Panc1 (cell line): Measurements from ENCODE around the gene AGPAT3. TPM values are rescaled to one million over a fixed set of nuclear protein-coding genes. Genes with fewer than 3 reads are reported as not detected.

ENCODE experiments used
- ATAC-seq: fragments of 200-7000 bp; cut with Tn5 transposase; 2 replicates; pipeline ENCODE4 v1.9.1; 2020; ENCODE audit warnings: mild to moderate bottlenecking, moderate library complexity
- BruUV-seq: library from RNA; stranded (reverse); fragments of 400-500 nt; replicated peaks from 2 replicates; lab custom pipeline; 2021; lab: Mats Ljungman, UMichigan
- CTCF ChIA-PET: fragments of 300-600 bp; sonication (Branson Sonifier 250); formaldehyde crosslinking; loops from one replicate; lab custom pipeline; 2022; ENCODE audit warnings: antibody characterized with exemption; lab: Charles Lee
- POLR2A ChIA-PET: fragments of 300-600 bp; sonication (Branson Sonifier 250); formaldehyde crosslinking; loops from one replicate; lab custom pipeline; 2022; ENCODE audit warnings: antibody characterized with exemption; lab: Charles Lee
- DNase-seq: peaks from one replicate; pipeline ENCODE4 v3.0.0-alpha.2; 2010; ENCODE audit warnings: low read depth, low spot score
- H3K27ac ChIP-seq: 2 replicates; pipeline ENCODE4 v1.5.1; 2011; ENCODE audit warnings: mild to moderate bottlenecking, low read length, inconsistent platforms
- H3K27me3 ChIP-seq: fragments of 200-500 bp; sonication (Bioruptor generic); 2 replicates; pipeline ENCODE4 v1.6.0; 2014; ENCODE audit warnings: low read length, inconsistent platforms; ENCODE audit not compliant: control insufficient read depth, insufficient read depth
- H3K36me3 ChIP-seq: fragments of 200-500 bp; sonication (Bioruptor generic); 2 replicates; pipeline ENCODE4 v1.5.1; 2014; ENCODE audit warnings: inconsistent platforms, mild to moderate bottlenecking, low read length, moderate library complexity; ENCODE audit not compliant: control insufficient read depth, insufficient read depth
- H3K4me1 ChIP-seq: 2 replicates; pipeline ENCODE4 v1.5.1; 2011; ENCODE audit warnings: inconsistent platforms, mild to moderate bottlenecking, low read length, moderate library complexity; ENCODE audit not compliant: control insufficient read depth, insufficient read depth
- H3K4me3 ChIP-seq, 2 experiments: 2 replicates each; pipeline ENCODE4 v1.5.1; 2011 to 2012; ENCODE audit warnings: low read depth in 2 of 2, low read length in 2 of 2, mild to moderate bottlenecking in 2 of 2, inconsistent platforms in 1 of 2, moderate library complexity in 1 of 2
- H3K9me3 ChIP-seq: fragments of 200-500 bp; sonication (Bioruptor generic); 2 replicates; pipeline ENCODE4 v1.5.1; 2014; ENCODE audit warnings: low read depth, mild to moderate bottlenecking, inconsistent platforms, low read length, moderate library complexity; ENCODE audit not compliant: control insufficient read depth, insufficient read depth
- CTCF ChIP-seq: fragments of 450-650 bp; IDR thresholded peaks from 2 replicates; pipeline ENCODE4 v1.5.1; 2017; ENCODE audit warnings: mild to moderate bottlenecking
- POLR2AphosphoS5 ChIP-seq: IDR thresholded peaks from 2 replicates; pipeline ENCODE4 v1.6.1; 2012; ENCODE audit warnings: mild to moderate bottlenecking, low read depth, low read length, moderate library complexity
- REST ChIP-seq, 2 experiments: IDR thresholded peaks; 2 replicates each; pipeline ENCODE4 v1.6.1; 2011 to 2012; ENCODE audit warnings: low read depth in 2 of 2, control low read depth in 1 of 2, low read length in 1 of 2, mild to moderate bottlenecking in 1 of 2, moderate library complexity in 1 of 2; ENCODE audit not compliant: insufficient read depth in 1 of 2
- SIN3A ChIP-seq: IDR thresholded peaks from 2 replicates; pipeline ENCODE4 v1.6.1; 2012; ENCODE audit warnings: low read depth, mild to moderate bottlenecking, low read length, moderate library complexity, borderline replicate concordance; ENCODE audit not compliant: insufficient read depth
- TCF7L2 ChIP-seq: IDR thresholded peaks from 2 replicates; pipeline ENCODE4 v1.6.1; 2011; ENCODE audit warnings: mild to moderate bottlenecking, low read depth, low read length, inconsistent platforms
- in situ Hi-C: cut with HindIII; loops from 2 replicates; pipeline ENCODE4 v1.10.0; 2016; ENCODE audit warnings: low sequenced_read_pairs, low pct_unique_long_range_greater_than_20kb
- intact Hi-C: fragments of 100-400 bp; cut with micrococcal nuclease; formaldehyde crosslinking; loops from one replicate; pipeline ENCODE4 v1.10.0; 2022; ENCODE audit not compliant: unreplicated experiment
- total RNA-seq: library from RNA; stranded (reverse); gene quantifications from one replicate; pipeline ENCODE4 v1.2.1, GENCODE V29; 2021; ENCODE audit not compliant: unreplicated experiment

AGPAT3 gene
- total RNA-seq, 1 experiment from 2014 or later = 40.1 TPM

- CTCF ChIA-PET = no interaction called here
- POLR2A ChIA-PET = no interaction called here
- intact Hi-C loops = no loop called here
- ATAC-seq (no peak), DNase-seq (no peak)
- H3K27ac ChIP-seq = no peak overlapping the region
- H3K36me3 ChIP-seq = no peaks in the 10 kb centered on the region
- no peaks in the 10 kb centered on the region for H3K4me1 ChIP-seq
- H3K4me3 ChIP-seq = no peak overlapping the region
- no peak for TF ChIP-seq CTCF
- TF ChIP-seq TCF7L2 = no peak
- no TSS peak for BruUV-seq
- no peaks in the 10 kb centered on the region for H3K9me3 ChIP-seq
- no peaks in the 10 kb centered on the region for H3K27me3 ChIP-seq
- in situ Hi-C loops = no loop called here
These were observed 35.7 kb downstream of the AGPAT3 start for GRCh38 chr21:43900690-43901089.

DNA sequence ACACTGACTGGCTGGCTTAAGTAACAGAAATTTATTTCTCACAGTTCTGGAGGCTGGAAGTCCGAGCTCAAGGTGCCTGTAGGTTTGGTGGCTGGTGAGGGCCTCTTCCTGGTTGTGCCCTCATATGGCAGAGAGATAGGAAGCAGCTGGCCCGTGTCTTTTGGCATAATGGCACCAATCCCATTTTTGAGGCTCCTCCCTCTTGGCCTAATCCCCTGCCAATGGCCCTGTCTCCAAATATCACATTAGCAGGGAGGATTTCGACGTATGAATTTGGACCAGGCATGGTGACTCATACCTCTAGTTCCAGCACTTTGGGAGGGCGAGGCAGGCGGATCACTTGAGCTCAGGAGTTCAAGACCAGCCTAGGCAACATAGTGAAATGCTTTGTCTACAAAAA is 37.4 kb downstream of the AGPAT3 start:
- intact Hi-C loops = no loop called here
- ATAC-seq (no peak), DNase-seq (no peak)
- BruUV-seq = no TSS peak
- TF ChIP-seq POLR2AphosphoS5 (no peak), REST (IDR thresholded peaks at IDR 0.05; ENCODE audit: insufficient read depth in 1 of 2, low read depth in 2 of 2, low read length in 1 of 2) (no peak)
- Histone ChIP-seq H3K27me3 (no peaks in the 10 kb centered on the region), H3K27ac (no peak overlapping the region), H3K4me3 (no peak overlapping the region), H3K36me3 (no peaks in the 10 kb centered on the region), H3K4me1 (no peaks in the 10 kb centered on the region), H3K9me3 (no peaks in the 10 kb centered on the region)
- CTCF ChIA-PET = no interaction called here
- in situ Hi-C loops = no loop called here
- POLR2A ChIA-PET = no interaction called here

GRCh38 chr21:43903451-43904091 is 38.5 kb downstream of the AGPAT3 start:
- intact Hi-C loops = no loop called here
- TF ChIP-seq CTCF (no peak), TCF7L2 (no peak), POLR2AphosphoS5 (no peak), REST (IDR thresholded peaks at IDR 0.05; ENCODE audit: insufficient read depth in 1 of 2, low read depth in 2 of 2, low read length in 1 of 2) (no peak), SIN3A (no peak)
- H3K9me3 ChIP-seq = no peaks in the 10 kb centered on the region
- in situ Hi-C loops = no loop called here
- ATAC-seq = no peak
- ChIA-PET POLR2A (interaction anchor here (0.7 kb wide), 1 partner anchor 152 kb away, joined by 7 read pairs; no protein-coding TSS in a partner anchor), CTCF (no interaction called here)
- H3K4me1 ChIP-seq = no peaks in the 10 kb centered on the region
- H3K36me3 ChIP-seq = no peaks in the 10 kb centered on the region
- H3K27ac ChIP-seq = no peak overlapping the region
- no TSS peak for BruUV-seq
- H3K4me3 ChIP-seq = no peak overlapping the region
- no peaks in the 10 kb centered on the region for H3K27me3 ChIP-seq
- DNase-seq = no peak
